D721Med (cell line): ENCODE measurements around the gene VAC14.

Experiments used
- DNase-seq: peaks from one replicate; pipeline ENCODE4 v3.0.0; 2011; ENCODE audit warnings: low spot score; ENCODE audit not compliant: insufficient read length
- FAIRE-seq: peaks from 2 replicates; lab custom pipeline; 2011; peaks lifted over from hg19 to GRCh38; lab: Jason Lieb, UNC
- CTCF ChIP-seq: IDR thresholded peaks from 2 replicates; pipeline ENCODE4 v1.5.1; 2012; ENCODE audit warnings: mild to moderate bottlenecking, control low read depth; ENCODE audit not compliant: insufficient read depth; ENCODE audit errors: missing control alignments

Gene VAC14

GRCh38 chr16:70804734-70805169 is 3.8 kb upstream of the VAC14 start:
- FAIRE-seq (no peak), DNase-seq (no peak)
- TF ChIP-seq CTCF: no peak

- no peak for DNase-seq
- FAIRE-seq: no peak
- no peak for TF ChIP-seq CTCF
Measured at GRCh38 chr16:70804153-70804733, 3.3 kb upstream of the VAC14 start.

- TF ChIP-seq CTCF: no peak
- FAIRE-seq (no peak), DNase-seq (no peak)
Measured at GRCh38 chr16:70803319-70803718, 2.4 kb upstream of the VAC14 start.

GRCh38 chr16:70801611-70802010 is 653 bp upstream of the VAC14 start:
- DNase-seq: no peak
- no peak for TF ChIP-seq CTCF
- no peak for FAIRE-seq

GRCh38 chr16:70800311-70800710 is 647 bp downstream of the VAC14 start:
- FAIRE-seq (no peak), DNase-seq (no peak)
- no peak for TF ChIP-seq CTCF

GRCh38 chr16:70796301-70796700 is 4.7 kb downstream of the VAC14 start:
- FAIRE-seq (no peak), DNase-seq (no peak)
- TF ChIP-seq CTCF: no peak

GRCh38 chr16:70795296-70795912 is 5.6 kb downstream of the VAC14 start:
- no peak for DNase-seq
- TF ChIP-seq CTCF: no peak
- no peak for FAIRE-seq
